ENCODE measurements around the gene IQGAP1. TPM values are rescaled to one million over a fixed set of nuclear protein-coding genes. Genes with fewer than 3 reads are reported as not detected.

IQGAP1 gene
- total RNA-seq, 8 experiments from 2014 or later: 15.6 to 109 (median 44.6) TPM

GRCh38 chr15:90351479-90352106 is 36.4 kb upstream of the IQGAP1 start:
- Histone ChIP-seq H3K4me1 (replicated peaks in 1 of 2) (peaks cover 0 to 3% of the 10 kb centered on the region in 2 donors), H3K27ac (no peak overlapping the region), H3K4me3 (peak overlapping the region; percentile 53 to 85 (median 65))
- in situ Hi-C loops (cut with MboI; ENCODE audit: low pct_unique_long_range_greater_than_20kb in 2 of 9, low sequenced_read_pairs in 9 of 9, unreplicated experiment in 9 of 9): no loop called here
- peak; percentile 4 to 47 (median 39) for ATAC-seq (replicated peaks in 6 of 8)
- WGBS, 10 experiments: 25 to 100% (median 82%) methylated on average over 1 to 7 of the region's 25 CpGs; no CpG with 5 or more reads in 2 of the 10 experiments

GRCh38 chr15:90352107-90352893 is 35.7 kb upstream of the IQGAP1 start, which contains the start of gene ZNF774:
Gene ZNF774, plus strand, starts transcription at chr15:90352284. Its CDS starts 2,377 bp downstream, at chr15:90354661.
- ATAC-seq (replicated peaks in 6 of 8): peak; percentile 95 to 99 (median 98)
- 0 to 40% (median 1%) methylated on average over 1 to 20 of the region's 53 CpGs; no CpG with 5 or more reads in 2 of the 10 experiments for WGBS, 10 experiments
- no peaks in the 10 kb centered on the region for H3K4me1 ChIP-seq (replicated peaks in 1 of 2)
- no peak within 1 kb of the TSS for H3K27ac ChIP-seq
- in situ Hi-C loops (cut with MboI; ENCODE audit: low pct_unique_long_range_greater_than_20kb in 2 of 9, low sequenced_read_pairs in 9 of 9, unreplicated experiment in 9 of 9): no loop called here
- H3K4me3 ChIP-seq: peak within 1 kb of the TSS; percentile 53 to 85 (median 65)

- in situ Hi-C loops (cut with MboI; ENCODE audit: low pct_unique_long_range_greater_than_20kb in 2 of 9, low sequenced_read_pairs in 9 of 9, unreplicated experiment in 9 of 9): no loop called here
- H3K27ac ChIP-seq: no peak overlapping the region
- no peak for ATAC-seq (replicated peaks in 6 of 8)
- H3K4me1 ChIP-seq (replicated peaks in 1 of 2): no peaks in the 10 kb centered on the region
- H3K4me3 ChIP-seq: no peak overlapping the region
- WGBS, 10 experiments: 67 to 100% (median 100%) methylated on average over 1 to 2 of the region's 2 CpGs; no CpG with 5 or more reads in 5 of the 10 experiments
Measured at GRCh38 chr15:90354986-90355385, 33.1 kb upstream of the IQGAP1 start.

- in situ Hi-C loops (cut with MboI; ENCODE audit: low pct_unique_long_range_greater_than_20kb in 2 of 9, low sequenced_read_pairs in 9 of 9, unreplicated experiment in 9 of 9): no loop called here
- ATAC-seq (replicated peaks in 6 of 8): no peak
- Histone ChIP-seq H3K4me1 (replicated peaks in 1 of 2) (peaks cover 5 to 9% of the 10 kb centered on the region in 2 donors), H3K4me3 (no peak overlapping the region), H3K27ac (no peak overlapping the region)
- 40 to 100% (median 79%) methylated on average over 1 to 8 of the region's 8 CpGs for WGBS, 10 experiments
Measured at GRCh38 chr15:90358124-90359033, 29.7 kb upstream of the IQGAP1 start.

GRCh38 chr15:90360746-90361145 is 27.3 kb upstream of the IQGAP1 start:
- H3K4me3 ChIP-seq: no peak overlapping the region
- H3K27ac ChIP-seq: no peak overlapping the region
- no peak for ATAC-seq (replicated peaks in 6 of 8)
- peaks cover 5 to 9% of the 10 kb centered on the region in 2 donors for H3K4me1 ChIP-seq (replicated peaks in 1 of 2)
- in situ Hi-C loops (cut with MboI; ENCODE audit: low pct_unique_long_range_greater_than_20kb in 2 of 9, low sequenced_read_pairs in 9 of 9, unreplicated experiment in 9 of 9): no loop called here
- WGBS, 10 experiments: 72 to 100% (median 92%) methylated on average over 2 to 8 of the region's 14 CpGs; no CpG with 5 or more reads in 5 of the 10 experiments

GRCh38 chr15:90362936-90363212 is 25.2 kb upstream of the IQGAP1 start:
- WGBS, 10 experiments: 0 to 80% (median 62%) methylated on average over 1 to 2 of the region's 2 CpGs; no CpG with 5 or more reads in 4 of the 10 experiments
- H3K4me3 ChIP-seq: no peak overlapping the region
- in situ Hi-C loops (cut with MboI; ENCODE audit: low pct_unique_long_range_greater_than_20kb in 2 of 9, low sequenced_read_pairs in 9 of 9, unreplicated experiment in 9 of 9): no loop called here
- peak overlapping the region; percentile 21 to 39 for H3K27ac ChIP-seq
- ATAC-seq (replicated peaks in 6 of 8): peak; percentile 72 to 91 (median 79)
- H3K4me1 ChIP-seq (replicated peaks in 1 of 2): peaks cover 5 to 9% of the 10 kb centered on the region in 2 donors

GRCh38 chr15:90364251-90364650 is 23.8 kb upstream of the IQGAP1 start:
- no peak overlapping the region for H3K27ac ChIP-seq
- in situ Hi-C loops (cut with MboI; ENCODE audit: low pct_unique_long_range_greater_than_20kb in 2 of 9, low sequenced_read_pairs in 9 of 9, unreplicated experiment in 9 of 9): no loop called here
- 47 to 100% (median 85%) methylated on average over 1 to 2 of the region's 4 CpGs; no CpG with 5 or more reads in 4 of the 10 experiments for WGBS, 10 experiments

GRCh38 chr15:90365414-90366055 is 22.5 kb upstream of the IQGAP1 start:
- in situ Hi-C loops (cut with MboI; ENCODE audit: low pct_unique_long_range_greater_than_20kb in 2 of 9, low sequenced_read_pairs in 9 of 9, unreplicated experiment in 9 of 9): no loop called here
- Histone ChIP-seq H3K4me3 (no peak overlapping the region), H3K27ac (no peak overlapping the region), H3K4me1 (replicated peaks in 1 of 2) (peaks cover 5 to 9% of the 10 kb centered on the region in 2 donors)
- WGBS, 10 experiments: 80 to 100% (median 92%) methylated on average over 4 to 13 of the region's 15 CpGs; no CpG with 5 or more reads in 2 of the 10 experiments
- ATAC-seq (replicated peaks in 6 of 8): no peak

More at GRCh38 chr15:90364251-90364650, 23.8 kb upstream of the IQGAP1 start:
- Histone ChIP-seq H3K4me1 (replicated peaks in 1 of 2) (peaks cover 5 to 9% of the 10 kb centered on the region in 2 donors), H3K4me3 (no peak overlapping the region)
- ATAC-seq (replicated peaks in 6 of 8): peak in 2 of 8 experiments; percentile 14 to 28

- H3K4me3 ChIP-seq: no peak overlapping the region
- in situ Hi-C loops (cut with MboI; ENCODE audit: low pct_unique_long_range_greater_than_20kb in 2 of 9, low sequenced_read_pairs in 9 of 9, unreplicated experiment in 9 of 9): no loop called here
- no peak overlapping the region for H3K27ac ChIP-seq
- peaks cover 0 to 1% of the 10 kb centered on the region in 2 donors for H3K4me1 ChIP-seq (replicated peaks in 1 of 2)
- WGBS, 10 experiments: 6 to 86% (median 44%) methylated on average over 1 to 3 of the region's 3 CpGs; no CpG with 5 or more reads in 1 of the 10 experiments
- peak in 3 of 8 experiments; percentile 27 to 51 (median 30) for ATAC-seq (replicated peaks in 6 of 8)
Measured at GRCh38 chr15:90367576-90367975, 20.5 kb upstream of the IQGAP1 start.

- ATAC-seq (replicated peaks in 6 of 8): no peak
- in situ Hi-C loops (cut with MboI; ENCODE audit: low pct_unique_long_range_greater_than_20kb in 2 of 9, low sequenced_read_pairs in 9 of 9, unreplicated experiment in 9 of 9): no loop called here
Measured at GRCh38 chr15:90375071-90375470, 13.0 kb upstream of the IQGAP1 start.

GRCh38 chr15:90376789-90377188 is 11.3 kb upstream of the IQGAP1 start:
- ATAC-seq (replicated peaks in 6 of 8): no peak
- in situ Hi-C loops (cut with MboI; ENCODE audit: low pct_unique_long_range_greater_than_20kb in 2 of 9, low sequenced_read_pairs in 9 of 9, unreplicated experiment in 9 of 9): no loop called here
- H3K27ac ChIP-seq: no peak overlapping the region
- no peaks in the 10 kb centered on the region for H3K4me1 ChIP-seq (replicated peaks in 1 of 2)
- WGBS, 10 experiments: 20 to 90% (median 67%) methylated on average over 1 to 6 of the region's 6 CpGs; no CpG with 5 or more reads in 2 of the 10 experiments
- no peak overlapping the region for H3K4me3 ChIP-seq

More at GRCh38 chr15:90375071-90375470, 13.0 kb upstream of the IQGAP1 start:
- 50 to 100% (median 89%) methylated on average over 1 to 6 of the region's 7 CpGs; no CpG with 5 or more reads in 1 of the 10 experiments for WGBS, 10 experiments
- Histone ChIP-seq H3K4me1 (replicated peaks in 1 of 2) (no peaks in the 10 kb centered on the region), H3K27ac (no peak overlapping the region), H3K4me3 (no peak overlapping the region)

GRCh38 chr15:90379263-90379662 is 8.8 kb upstream of the IQGAP1 start:
- no peak for ATAC-seq (replicated peaks in 6 of 8)
- Histone ChIP-seq H3K4me3 (no peak overlapping the region), H3K27ac (no peak overlapping the region), H3K4me1 (replicated peaks in 1 of 2) (no peaks in the 10 kb centered on the region)
- in situ Hi-C loops (cut with MboI; ENCODE audit: low pct_unique_long_range_greater_than_20kb in 2 of 9, low sequenced_read_pairs in 9 of 9, unreplicated experiment in 9 of 9): no loop called here
- 29 to 100% (median 50%) methylated on average over 1 of the region's 3 CpGs; no CpG with 5 or more reads in 5 of the 10 experiments for WGBS, 10 experiments

Data from motor neuron (in vitro differentiated cells).